Heart right ventricle (tissue), 16 donors: ENCODE data around the gene ERMAP. TPM values are rescaled to one million over a fixed set of nuclear protein-coding genes. Genes with fewer than 3 reads are reported as not detected.
A peak's percentile ranks its signal among the peaks of the same experiment; 100 is the strongest.

Source experiments
- ATAC-seq, 8 donors: fragments of 200-7000 bp; cut with Tn5 transposase; one replicate each; pipeline ENCODE4 v1.9.1; 2020; ENCODE audit warnings: mild to moderate bottlenecking in 8 of 8, moderate library complexity in 8 of 8, moderate number of reproducible peaks in 1 of 8
- DNase-seq, 2 donors: peaks; one replicate each; pipeline ENCODE4 v3.0.0-alpha.2; 2020
- H3K27ac ChIP-seq, 10 donors: fragments of 200-600 bp; sonication (generic) in 2 of 10; one replicate each; pipeline versions ENCODE4 v1.5.0 to v1.8.0; 2020 to 2022; ENCODE audit warnings: mild to moderate bottlenecking in 3 of 10
- H3K27me3 ChIP-seq, 7 donors: fragments of 200-600 bp; one replicate each; pipeline ENCODE4 v1.8.0; 2021 to 2022; ENCODE audit warnings: mild to moderate bottlenecking in 2 of 7
- H3K36me3 ChIP-seq, 9 donors: fragments of 200-600 bp; sonication (generic) in 1 of 9; one replicate each; pipeline versions ENCODE4 v1.5.0 to v1.8.0; 2020 to 2022; ENCODE audit warnings: mild to moderate bottlenecking in 2 of 9
- H3K4me1 ChIP-seq, 9 donors: fragments of 200-600 bp; sonication (generic) in 1 of 9; one replicate each; pipeline versions ENCODE4 v1.5.0 to v1.8.0; 2020 to 2022; ENCODE audit warnings: mild to moderate bottlenecking in 4 of 9
- H3K4me3 ChIP-seq, 10 donors: fragments of 200-600 bp; sonication (generic) in 2 of 10; one replicate each; pipeline versions ENCODE4 v1.5.0 to v1.8.0; 2020 to 2022; ENCODE audit warnings: mild to moderate bottlenecking in 7 of 10, moderate library complexity in 2 of 10
- H3K9me3 ChIP-seq, 11 donors: fragments of 200-600 bp in 10 of 11; sonication (generic) in 2 of 11; one replicate each; pipeline versions ENCODE4 v1.5.0 to v1.8.0; 2013 to 2022; ENCODE audit warnings: mild to moderate bottlenecking in 2 of 11, control low read depth in 1 of 11, moderate library complexity in 1 of 11
- WGBS, 2 donors: extraction: QIAGEN DNeasy Blood & Tissue Kit; methylation state at CpG; one replicate each; pipeline ENCODE4 v1.1.7; 2013; ENCODE audit warnings: inconsistent platforms in 1 of 2; 5-methylcytosine and 5-hydroxymethylcytosine counted together
- intact Hi-C, 10 donors: fragments of 100-400 bp; cut with DNase I; formaldehyde crosslinking; loops; one replicate each; pipeline versions ENCODE4 v1.11.1 to v1.14.2; 2022
- long read RNA-seq, 3 donors: library from polyadenylated mRNA; unstranded; transcript quantifications; one replicate each; pipeline ENCODE4 v2.0.0, GENCODE V29; 2020 to 2021
- polyA plus RNA-seq, 2 donors: library from polyadenylated mRNA; stranded (reverse); fragments of 200-250 nt; gene quantifications; one replicate each; pipeline ENCODE4 v1.2.3, GENCODE V29; 2013
- total RNA-seq, 10 donors: library from RNA; stranded (reverse); fragmentation: NEBNext Ultra II Directional in 3 of 10; extraction: Animal tissue kit (Norgen Biotek cat#: 25700) in 3 of 10; gene quantifications; one replicate each; pipeline versions ENCODE4 v1.2.1 to v1.2.4, GENCODE V29; 2021 to 2023
- TF ChIP-seq, protein P1 (sequence below), 9 donors: fragments of 200-600 bp; sonication (generic) in 2 of 9; IDR thresholded peaks; one replicate each; pipeline versions ENCODE4 v1.5.0 to v1.8.0; 2021 to 2022; ENCODE audit warnings: antibody characterized with exemption in 9 of 9, mild to moderate bottlenecking in 5 of 9, moderate library complexity in 1 of 9
- donor health status: Arrhythmogenic right ventricular cardiomyopathy.
- donor health status: ischemic (EF 13 %, LVEDD 7.1; RV severe dilation, severe dysfunction).
- donor health status: healthy with polysubstance abuse.
- donor health status: DM: no; HTN: yes; CAD: no.
- donor health status: DM: no; HTN: no; CAD: no.
- donor health status: ischemic (EF 25% LVEDD 6.9; RV normal size, moderate dysfunction).
- donor health status: ischemic (EF 25% LVEDD 5.7; RV mildly dilated, moderate dysfunction).
- donor health status: healthy.
- donor health status: DM: yes; HTN: yes; CAD: no.
- donor health status: Ischemic cardiomyopathy.
- donor health status: ischemic (EF 35%, LVEDD 5.7; RV mildly dilated, moderate dysfunction).
- donor health status: nonischemic (EF 11% LVEDD 7.7; RV severe dilation, severe dysfunction).
- donor health status: DM: yes; HTN: yes; CAD: no.
- donor health status: PGD.
- donor health status: ischemic (EF 29% LVEDD 5.4; RV normal size, mild dysfunction).
- donor health status: nonischemic (EF 23%, LVEDD 6.1; RV moderate dilation, normal function).

Gene ERMAP, protein sequence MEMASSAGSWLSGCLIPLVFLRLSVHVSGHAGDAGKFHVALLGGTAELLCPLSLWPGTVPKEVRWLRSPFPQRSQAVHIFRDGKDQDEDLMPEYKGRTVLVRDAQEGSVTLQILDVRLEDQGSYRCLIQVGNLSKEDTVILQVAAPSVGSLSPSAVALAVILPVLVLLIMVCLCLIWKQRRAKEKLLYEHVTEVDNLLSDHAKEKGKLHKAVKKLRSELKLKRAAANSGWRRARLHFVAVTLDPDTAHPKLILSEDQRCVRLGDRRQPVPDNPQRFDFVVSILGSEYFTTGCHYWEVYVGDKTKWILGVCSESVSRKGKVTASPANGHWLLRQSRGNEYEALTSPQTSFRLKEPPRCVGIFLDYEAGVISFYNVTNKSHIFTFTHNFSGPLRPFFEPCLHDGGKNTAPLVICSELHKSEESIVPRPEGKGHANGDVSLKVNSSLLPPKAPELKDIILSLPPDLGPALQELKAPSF
- total RNA-seq (1 to 10 TPM; 2.2 to 6.1 (median 5.0) TPM), polyA plus RNA-seq (1 to 10 TPM; 1.4 to 4.0 TPM)
- long read RNA-seq, donor 1, partial matches to known transcripts = 2 of 6 reads
- long read RNA-seq, donor 1, other reads (novel, unspliced or antisense) = 2 of 6 reads
- long read RNA-seq, donor 2, partial matches to known transcripts = 0 of 2 reads
- long read RNA-seq, donor 2, other reads (novel, unspliced or antisense) = 1 of 2 reads
- long read RNA-seq, donor 3, partial matches to known transcripts = 1 of 8 reads
- long read RNA-seq, donor 3, other reads (novel, unspliced or antisense) = 5 of 8 reads

DNA sequence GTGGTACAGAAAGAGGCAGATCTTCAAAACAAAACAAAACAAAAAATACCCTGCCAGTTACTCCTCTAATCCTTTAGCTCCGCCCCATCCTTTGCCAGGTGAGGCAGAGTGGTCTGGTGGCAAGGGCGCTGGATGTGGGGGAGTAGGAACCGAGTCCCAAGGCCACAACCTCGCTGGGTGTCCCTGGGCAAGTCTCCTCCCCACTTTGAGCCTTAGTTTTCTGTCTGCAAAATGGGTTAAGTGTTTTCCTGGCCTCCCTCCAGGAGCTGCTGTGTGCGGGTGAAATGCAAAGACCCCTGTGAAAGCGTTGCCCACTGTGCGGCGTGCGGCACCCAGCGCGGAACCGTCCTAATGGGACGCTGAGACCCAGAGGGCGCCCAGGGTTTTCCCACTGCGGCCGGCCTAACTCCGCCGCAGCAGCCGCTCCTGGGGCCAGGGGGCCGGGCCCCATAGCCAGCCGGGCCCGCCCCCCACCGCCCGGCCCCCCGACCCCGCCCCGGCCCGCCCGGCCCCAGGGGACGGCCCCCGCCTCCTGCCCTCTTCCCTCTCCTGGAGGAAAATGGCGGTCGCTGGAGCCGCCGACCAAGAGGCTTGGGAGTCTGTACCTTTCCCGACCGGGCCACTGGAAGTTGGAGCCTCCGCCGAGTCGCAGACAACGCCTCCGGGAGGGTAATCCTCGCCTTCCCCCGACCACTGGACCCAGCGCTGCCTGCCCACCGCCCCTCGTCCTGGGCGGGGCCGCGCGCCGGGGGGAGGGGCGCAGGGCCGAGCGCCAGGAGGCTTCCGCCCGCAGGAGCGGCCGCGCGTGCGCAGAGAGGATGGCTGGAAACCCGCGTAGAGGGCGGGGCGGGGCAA, at the start of gene ERMAP, which contains the start of gene SVBP:
ERMAP (plus strand) TSS at position 538 of the 855 bp plus-strand sequence. CDS start 13,327 bp downstream, outside the sequence.
SVBP (minus strand) TSS at position 813 of the 855 bp plus-strand sequence. CDS start 853 bp downstream, outside the sequence.
- Histone ChIP-seq H3K36me3 (peaks cover 0 to 15% (median 0%) of the 10 kb centered on the region in 9 donors), H3K27ac (peak within 1 kb of the TSS; percentile 93 to 100 (median 99)), H3K27me3 (no peaks in the 10 kb centered on the region), H3K9me3 (no peaks in the 10 kb centered on the region), H3K4me1 (peaks cover 0 to 27% (median 23%) of the 10 kb centered on the region in 9 donors), H3K4me3 (peak within 1 kb of the TSS; percentile 29 to 92 (median 74))
- 1 to 2% methylated on average over 54 to 66 of the region's 66 CpGs for WGBS, 2 donors
- TF ChIP-seq, protein P1, sequence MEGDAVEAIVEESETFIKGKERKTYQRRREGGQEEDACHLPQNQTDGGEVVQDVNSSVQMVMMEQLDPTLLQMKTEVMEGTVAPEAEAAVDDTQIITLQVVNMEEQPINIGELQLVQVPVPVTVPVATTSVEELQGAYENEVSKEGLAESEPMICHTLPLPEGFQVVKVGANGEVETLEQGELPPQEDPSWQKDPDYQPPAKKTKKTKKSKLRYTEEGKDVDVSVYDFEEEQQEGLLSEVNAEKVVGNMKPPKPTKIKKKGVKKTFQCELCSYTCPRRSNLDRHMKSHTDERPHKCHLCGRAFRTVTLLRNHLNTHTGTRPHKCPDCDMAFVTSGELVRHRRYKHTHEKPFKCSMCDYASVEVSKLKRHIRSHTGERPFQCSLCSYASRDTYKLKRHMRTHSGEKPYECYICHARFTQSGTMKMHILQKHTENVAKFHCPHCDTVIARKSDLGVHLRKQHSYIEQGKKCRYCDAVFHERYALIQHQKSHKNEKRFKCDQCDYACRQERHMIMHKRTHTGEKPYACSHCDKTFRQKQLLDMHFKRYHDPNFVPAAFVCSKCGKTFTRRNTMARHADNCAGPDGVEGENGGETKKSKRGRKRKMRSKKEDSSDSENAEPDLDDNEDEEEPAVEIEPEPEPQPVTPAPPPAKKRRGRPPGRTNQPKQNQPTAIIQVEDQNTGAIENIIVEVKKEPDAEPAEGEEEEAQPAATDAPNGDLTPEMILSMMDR (IDR thresholded peaks at IDR 0.05) = peak in 1 of 9 donors; percentile 9
- DNase-seq = peak; percentile 92 to 97
- peak; percentile 97 to 99 (median 98) for ATAC-seq
- intact Hi-C loops = loop anchor here in 2 of 10 donors (2.0 kb wide), 2 partner anchors 30 to 50 kb away; partner anchors contain the start of genes C1orf50 (in 2 of the 2), P3H1 (in 2 of the 2) and ZNF691 (in 1 of the 2)

DNA sequence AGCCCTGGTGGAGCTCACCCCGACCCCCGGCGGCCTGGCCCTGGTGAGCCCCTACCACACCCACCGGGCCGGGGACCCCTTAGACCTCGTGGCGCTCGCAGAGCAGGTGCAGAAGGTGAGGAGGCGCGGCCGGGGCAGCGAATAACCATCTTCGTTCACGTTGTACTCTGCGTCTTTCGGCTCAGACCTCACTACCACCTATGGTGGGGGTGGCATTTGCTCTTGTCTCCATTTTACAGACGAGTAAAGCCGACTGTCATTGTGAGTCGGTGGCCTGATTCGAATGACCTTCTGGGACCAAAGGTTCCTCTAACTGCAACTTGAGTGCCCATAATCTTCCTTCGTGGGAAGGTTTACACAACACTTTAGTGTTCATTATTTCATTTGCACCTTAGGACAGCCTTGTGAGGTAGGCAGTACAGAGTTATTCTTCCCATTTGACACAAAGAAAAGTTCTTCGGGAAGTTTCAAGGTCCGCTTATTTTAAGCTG, 49.4 kb upstream of the ERMAP start:
- Histone ChIP-seq H3K27me3 (no peaks in the 10 kb centered on the region), H3K9me3 (no peaks in the 10 kb centered on the region), H3K27ac (peak overlapping the region; percentile 62 to 98 (median 94)), H3K4me3 (peak overlapping the region; percentile 73 to 99 (median 93)), H3K36me3 (peaks cover 0 to 18% (median under 1%) of the 10 kb centered on the region in 9 donors), H3K4me1 (peaks cover 7 to 52% (median 36%) of the 10 kb centered on the region in 9 donors)
- TF ChIP-seq, protein P1 (IDR thresholded peaks at IDR 0.05) = no peak
- 2% methylated on average over 23 of the region's 23 CpGs for WGBS, 2 donors
- DNase-seq (no peak), ATAC-seq (peak in 6 of 8 donors; percentile 4 to 67 (median 19))
- intact Hi-C loops = loop anchor here in 3 of 10 donors (1.0 to 10.0 kb wide), 4 partner anchors 49 to 157 kb away; partner anchors contain the start of genes ERMAP (in 2 of the 3), SVBP (in 2 of the 3) and ZNF691 (in 2 of the 3)

DNA sequence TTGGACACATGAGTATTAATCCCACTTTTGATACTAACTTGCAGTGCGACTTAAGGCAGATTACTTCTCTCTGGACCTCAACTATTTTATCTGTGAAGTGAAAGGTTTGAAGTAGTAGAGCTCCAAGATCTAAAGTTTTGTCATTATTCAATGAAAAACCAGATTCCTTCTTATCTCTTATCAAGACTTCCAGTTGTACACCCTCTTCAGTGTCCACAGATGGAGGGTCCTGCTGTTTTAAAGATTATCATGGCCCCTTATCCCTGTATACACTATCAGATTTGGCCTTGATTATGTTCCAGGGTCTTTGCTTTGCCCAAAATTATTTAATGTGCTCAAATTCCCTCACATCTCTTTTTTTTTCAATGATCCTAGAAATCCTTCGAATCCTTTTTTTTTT, 48.8 kb upstream of the ERMAP start:
- TF ChIP-seq, protein P1 (IDR thresholded peaks at IDR 0.05) = no peak
- peak overlapping the region in 1 of 10 donors; percentile 98 for H3K27ac ChIP-seq
- no peaks in the 10 kb centered on the region for H3K27me3 ChIP-seq
- H3K4me3 ChIP-seq = peak overlapping the region in 9 of 10 donors; percentile 73 to 99 (median 93)
- DNase-seq (no peak), ATAC-seq (no peak)
- peaks cover 7 to 52% (median 36%) of the 10 kb centered on the region in 9 donors for H3K4me1 ChIP-seq
- intact Hi-C loops = loop anchor here in 1 of 10 donors (10.0 kb wide), 1 partner anchor 157 kb away; no protein-coding TSS in a partner anchor
- H3K36me3 ChIP-seq = peaks cover 0 to 20% (median 0%) of the 10 kb centered on the region in 9 donors
- WGBS, 2 donors = 75 to 79% methylated on average over 2 of the region's 2 CpGs
- no peaks in the 10 kb centered on the region for H3K9me3 ChIP-seq
